ENCODE data around the gene KRTAP5-11.

GRCh38 chr11:71574418-71574817 lies 8.3 kb downstream of the KRTAP5-11 start:
- TF ChIP-seq CTCF (conservative IDR thresholded peaks at IDR 0.05 in 1 of 2, IDR thresholded peaks at IDR 0.05 in 1 of 2; ENCODE audit: extremely low read depth in 1 of 2, insufficient read depth in 1 of 2, low read depth in 1 of 2, low read length in 2 of 2) (no peak), EZH2 (IDR thresholded peaks at IDR 0.05; ENCODE audit: borderline replicate concordance, low read length) (no peak)

All from mammary epithelial cell (primary cell).